Measurements from ENCODE around the gene LRRD1. TPM values are rescaled to one million over a fixed set of nuclear protein-coding genes. Genes with fewer than 3 reads are reported as not detected.

The LRRD1 gene
- total RNA-seq, 1 experiment from 2014 or later: not detected

GRCh38 chr7:92137557-92137956 is 41.4 kb downstream of the LRRD1 start:
- BruUV-seq (replicated peaks): no TSS peak
- H3K4me1 Mint-ChIP-seq (ENCODE audit: insufficient read depth, unreplicated experiment): peaks cover 9% of the 10 kb centered on the region
- TF ChIP-seq CTCF (IDR thresholded peaks at IDR 0.05; ENCODE audit: unreplicated experiment): no peak
- POLR2A ChIA-PET: no interaction called here
- CTCF ChIA-PET: interaction anchor here (0.6 to 1.4 kb wide), 2 partner anchors 10 to 96 kb away, joined by 4 read pairs; no protein-coding TSS in a partner anchor
- DNase-seq (ENCODE audit: unreplicated experiment): no peak
- no peaks in the 10 kb centered on the region for H3K27me3 Mint-ChIP-seq (ENCODE audit: insufficient read depth, unreplicated experiment)
- H3K4me3 Mint-ChIP-seq (ENCODE audit: unreplicated experiment): no peak overlapping the region
- intact Hi-C loops (cut with micrococcal nuclease): no loop called here
- no peaks in the 10 kb centered on the region for H3K36me3 Mint-ChIP-seq (ENCODE audit: insufficient read depth, unreplicated experiment)
- H3K27ac Mint-ChIP-seq (ENCODE audit: low read depth, unreplicated experiment): no peak overlapping the region
- H3K9me3 Mint-ChIP-seq (ENCODE audit: unreplicated experiment): no peaks in the 10 kb centered on the region

- no peaks in the 10 kb centered on the region for H3K9me3 Mint-ChIP-seq (ENCODE audit: unreplicated experiment)
- H3K4me1 Mint-ChIP-seq (ENCODE audit: insufficient read depth, unreplicated experiment): peaks cover 20% of the 10 kb centered on the region
- peak; percentile 37 for DNase-seq (ENCODE audit: unreplicated experiment)
Measured at GRCh38 chr7:92135052-92135889, 43.7 kb downstream of the LRRD1 start.

GRCh38 chr7:92134271-92135051 is 44.5 kb downstream of the LRRD1 start, which contains the start of gene CYP51A1:
CYP51A1 (minus strand) TSS chr7:92134477; CDS start chr7:92134364, 113 bp downstream.
- TF ChIP-seq CTCF (IDR thresholded peaks at IDR 0.05; ENCODE audit: unreplicated experiment): no peak
- CTCF ChIA-PET: interaction anchor here (0.6 to 1.7 kb wide), 13 partner anchors 38 to 1050 kb away, joined by 3 to 5 read pairs (median 3); partner anchors contain the start of gene GATAD1
- Mint-ChIP-seq H3K4me3 (ENCODE audit: unreplicated experiment) (peak within 1 kb of the TSS; percentile 90), H3K36me3 (ENCODE audit: insufficient read depth, unreplicated experiment) (peaks cover 11% of the 10 kb centered on the region), H3K27ac (ENCODE audit: low read depth, unreplicated experiment) (peak within 1 kb of the TSS; percentile 98), H3K4me1 (ENCODE audit: insufficient read depth, unreplicated experiment) (peaks cover 27% of the 10 kb centered on the region), H3K27me3 (ENCODE audit: insufficient read depth, unreplicated experiment) (no peaks in the 10 kb centered on the region), H3K9me3 (ENCODE audit: unreplicated experiment) (no peaks in the 10 kb centered on the region)
- DNase-seq (ENCODE audit: unreplicated experiment): peak; percentile 94
- intact Hi-C loops (cut with micrococcal nuclease): loop anchor here (2.0 to 5.0 kb wide), 2 partner anchors 113 to 254 kb away; partner anchors contain the start of genes ANKIB1, KRIT1 and MTERF1
- no TSS peak for BruUV-seq (replicated peaks)
- POLR2A ChIA-PET: interaction anchor here (0.6 to 4.2 kb wide), 20 partner anchors 8 to 1098 kb away, joined by 3 to 53 read pairs (median 4); partner anchors contain the start of genes AKAP9, ANKIB1, GATAD1 and KRIT1

More at GRCh38 chr7:92135052-92135889, 43.7 kb downstream of the LRRD1 start:
- Mint-ChIP-seq H3K4me3 (ENCODE audit: unreplicated experiment) (peak overlapping the region; percentile 90), H3K36me3 (ENCODE audit: insufficient read depth, unreplicated experiment) (peaks cover 11% of the 10 kb centered on the region), H3K27me3 (ENCODE audit: insufficient read depth, unreplicated experiment) (no peaks in the 10 kb centered on the region), H3K27ac (ENCODE audit: low read depth, unreplicated experiment) (peak overlapping the region; percentile 98)
- ChIA-PET CTCF (interaction anchor here (0.9 to 1.7 kb wide), 5 partner anchors 8 to 112 kb away, joined by 4 to 5 read pairs (median 5); no protein-coding TSS in a partner anchor), POLR2A (interaction anchor here (0.7 to 4.2 kb wide), 16 partner anchors 9 to 1097 kb away, joined by 3 to 53 read pairs (median 4); partner anchors contain the start of genes ANKIB1, GATAD1, KRIT1 and PEX1)
- intact Hi-C loops (cut with micrococcal nuclease): loop anchor here (2.0 kb wide), 1 partner anchor 254 kb away; the partner anchor contains the start of gene MTERF1
- TF ChIP-seq CTCF (IDR thresholded peaks at IDR 0.05; ENCODE audit: unreplicated experiment): no peak
- BruUV-seq (replicated peaks): TSS peak; percentile 87

All from MCF 10A (cell line).